ENCODE results near the gene NOTO.

Gene NOTO

GRCh38 chr2:73214120-73215035 lies 12.0 kb downstream of the NOTO start, which contains the start of gene SMYD5:
TSS of gene SMYD5 (plus strand) at chr2:73214245. CDS start at chr2:73214267, 22 bp downstream.
- H3K4me3 Mint-ChIP-seq = peak within 1 kb of the TSS; percentile 95
- H3K27ac Mint-ChIP-seq = peak within 1 kb of the TSS; percentile 97
- H3K4me1 Mint-ChIP-seq (ENCODE audit: low read depth) = peaks cover 38% of the 10 kb centered on the region
- H3K36me3 Mint-ChIP-seq (ENCODE audit: low read depth) = peaks cover 21% of the 10 kb centered on the region
- no peaks in the 10 kb centered on the region for H3K9me3 Mint-ChIP-seq
- no peaks in the 10 kb centered on the region for H3K27me3 Mint-ChIP-seq
- DNase-seq = peak; percentile 96

DNA sequence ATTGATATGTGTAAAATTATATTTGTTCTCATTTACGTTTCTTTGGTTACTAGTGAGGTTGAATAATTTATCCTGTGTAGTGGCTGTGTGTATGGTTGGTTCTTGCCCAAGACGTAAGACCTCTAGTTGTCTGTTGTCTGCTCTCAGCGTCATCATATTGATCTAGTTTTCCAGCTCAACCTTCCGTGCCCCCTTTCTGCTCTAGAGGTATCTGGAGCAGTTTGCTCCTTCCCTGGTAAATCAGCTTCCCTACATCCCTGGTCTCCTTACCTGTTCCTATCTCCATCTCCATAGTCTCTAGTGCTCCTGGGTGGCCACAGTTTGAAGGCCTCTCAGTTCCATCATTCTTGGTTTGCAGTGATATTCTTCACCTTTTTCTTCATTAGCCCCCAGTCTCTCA lies 12.9 kb downstream of the NOTO start:
- peaks cover 38% of the 10 kb centered on the region for H3K4me1 Mint-ChIP-seq (ENCODE audit: low read depth)
- H3K36me3 Mint-ChIP-seq (ENCODE audit: low read depth) = peaks cover 30% of the 10 kb centered on the region
- peak overlapping the region; percentile 97 for H3K27ac Mint-ChIP-seq
- no peaks in the 10 kb centered on the region for H3K27me3 Mint-ChIP-seq
- no peaks in the 10 kb centered on the region for H3K9me3 Mint-ChIP-seq
- H3K4me3 Mint-ChIP-seq = peak overlapping the region; percentile 95
- no peak for DNase-seq

GRCh38 chr2:73217160-73217559 lies 14.8 kb downstream of the NOTO start:
- Mint-ChIP-seq H3K4me1 (ENCODE audit: low read depth) (peaks cover 37% of the 10 kb centered on the region), H3K27me3 (no peaks in the 10 kb centered on the region), H3K27ac (peak overlapping the region; percentile 60), H3K36me3 (ENCODE audit: low read depth) (peaks cover 49% of the 10 kb centered on the region), H3K4me3 (no peak overlapping the region), H3K9me3 (no peaks in the 10 kb centered on the region)
- no peak for DNase-seq

DNA sequence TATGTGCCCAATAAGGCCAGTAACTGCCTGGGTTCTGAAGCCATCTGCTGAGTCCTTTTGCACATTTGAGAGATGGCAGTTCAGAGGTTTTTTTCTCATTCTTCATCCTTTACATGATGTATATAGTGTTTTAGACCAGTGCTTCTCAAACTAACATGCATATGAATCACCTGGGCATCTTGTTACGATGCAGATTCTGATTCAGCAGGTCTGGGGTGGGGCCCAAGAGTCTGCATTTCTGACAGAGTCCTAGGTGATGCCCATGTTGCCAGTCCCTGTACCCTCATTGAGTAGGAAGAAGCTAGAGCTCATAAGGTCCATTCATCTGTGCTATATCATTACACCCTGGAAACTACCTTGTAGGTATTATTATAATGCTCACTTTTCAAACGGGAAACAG lies 15.5 kb downstream of the NOTO start:
- Mint-ChIP-seq H3K4me1 (ENCODE audit: low read depth) (peaks cover 33% of the 10 kb centered on the region), H3K36me3 (ENCODE audit: low read depth) (peaks cover 56% of the 10 kb centered on the region), H3K27me3 (no peaks in the 10 kb centered on the region), H3K9me3 (no peaks in the 10 kb centered on the region), H3K4me3 (no peak overlapping the region), H3K27ac (peak overlapping the region; percentile 60)
- no peak for DNase-seq

DNA sequence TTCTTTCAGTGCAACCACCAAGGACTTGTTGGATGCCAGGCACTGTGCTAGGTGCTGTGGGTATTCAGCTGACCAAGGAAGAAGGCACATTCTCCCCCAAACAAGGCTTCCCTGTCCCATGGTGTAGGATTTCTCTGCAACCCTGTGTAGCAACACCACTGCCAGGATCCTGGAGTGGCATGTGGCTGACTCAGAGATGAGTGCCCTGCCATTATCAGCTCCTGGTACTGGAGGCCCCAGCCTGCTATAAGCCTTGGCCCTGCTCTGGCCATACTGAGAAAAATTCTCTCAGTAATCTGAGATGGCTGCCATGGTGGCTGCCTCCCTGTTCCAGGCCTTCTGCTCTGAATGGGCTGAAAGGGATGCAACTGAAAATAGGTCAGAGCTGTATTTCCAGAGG lies 15.9 kb downstream of the NOTO start:
- Mint-ChIP-seq H3K27me3 (no peaks in the 10 kb centered on the region), H3K27ac (peak overlapping the region; percentile 38)

GRCh38 chr2:73223821-73224220 lies 21.4 kb downstream of the NOTO start:
- Mint-ChIP-seq H3K27me3 (no peaks in the 10 kb centered on the region), H3K36me3 (ENCODE audit: low read depth) (peaks cover 94% of the 10 kb centered on the region), H3K4me1 (ENCODE audit: low read depth) (no peaks in the 10 kb centered on the region), H3K9me3 (no peaks in the 10 kb centered on the region), H3K4me3 (no peak overlapping the region), H3K27ac (peak overlapping the region; percentile 8)
- no peak for DNase-seq

More for the DNA sequence above, 15.9 kb downstream of the NOTO start:
- H3K4me3 Mint-ChIP-seq = no peak overlapping the region
- H3K4me1 Mint-ChIP-seq (ENCODE audit: low read depth) = peaks cover 29% of the 10 kb centered on the region
- H3K9me3 Mint-ChIP-seq = no peaks in the 10 kb centered on the region
- DNase-seq = no peak
- peaks cover 60% of the 10 kb centered on the region for H3K36me3 Mint-ChIP-seq (ENCODE audit: low read depth)

DNA sequence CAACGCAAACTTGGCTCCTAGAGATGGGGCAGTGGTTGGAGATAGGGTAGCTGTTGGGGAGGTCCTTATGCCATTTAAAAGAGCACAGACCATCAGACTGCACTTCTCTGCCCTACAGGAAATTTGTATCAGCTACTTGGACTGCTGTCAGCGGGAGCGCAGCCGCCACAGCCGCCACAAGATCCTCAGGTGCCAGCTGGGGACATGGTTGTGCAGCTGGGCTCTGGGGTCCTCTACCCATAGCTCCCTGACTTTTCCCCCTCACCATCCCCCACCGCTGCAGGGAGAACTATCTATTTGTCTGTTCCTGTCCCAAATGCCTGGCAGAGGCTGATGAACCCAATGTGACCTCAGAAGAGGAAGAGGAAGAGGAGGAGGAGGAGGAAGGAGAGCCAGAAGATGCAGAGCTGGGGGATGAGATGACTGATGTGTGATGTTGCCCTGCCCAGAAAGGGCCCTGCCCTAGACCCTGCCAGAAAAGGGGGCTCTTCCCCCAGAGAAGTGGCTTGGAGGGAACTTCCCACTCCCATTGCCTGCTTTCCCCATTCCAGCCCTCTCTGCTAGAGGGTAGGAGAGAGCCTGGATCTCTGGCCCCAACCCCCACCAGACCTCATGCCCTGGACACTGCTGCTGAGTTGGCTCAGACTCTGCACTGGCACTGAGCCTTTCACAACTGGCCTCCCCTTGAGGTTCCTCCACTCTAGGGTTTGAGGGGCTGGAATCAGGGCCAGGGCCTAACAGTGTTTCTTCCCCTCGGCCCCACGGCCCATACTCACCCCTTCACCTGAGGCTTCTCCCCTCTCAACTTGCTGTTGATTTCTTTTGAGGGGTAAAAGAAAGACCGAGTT lies 23.4 kb downstream of the NOTO start:
- Mint-ChIP-seq H3K36me3 (ENCODE audit: low read depth) (peaks cover 87% of the 10 kb centered on the region), H3K27me3 (no peaks in the 10 kb centered on the region), H3K4me3 (no peak overlapping the region), H3K9me3 (no peaks in the 10 kb centered on the region), H3K27ac (peak overlapping the region; percentile 44), H3K4me1 (ENCODE audit: low read depth) (no peaks in the 10 kb centered on the region)
- no peak for DNase-seq

DNA sequence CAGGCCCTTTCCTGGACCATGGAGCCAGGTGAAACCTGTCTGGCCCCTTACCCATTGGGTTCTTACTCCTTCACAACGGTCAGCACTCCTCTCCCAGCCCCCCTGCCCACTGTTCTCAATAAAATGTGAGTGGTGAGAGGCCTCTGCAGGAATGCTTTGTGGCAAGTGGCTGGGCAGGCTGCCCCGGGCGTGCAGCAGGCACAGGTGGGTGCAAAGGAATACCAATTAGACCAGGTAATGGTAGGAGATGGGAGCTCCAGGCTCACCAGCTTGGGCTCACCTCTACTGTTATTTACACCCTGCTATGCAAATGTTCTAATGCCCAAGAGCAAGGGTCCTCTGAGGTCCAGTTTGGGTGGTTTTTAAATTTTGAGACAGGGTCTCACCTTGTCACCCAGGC lies 24.7 kb downstream of the NOTO start:
- no peaks in the 10 kb centered on the region for H3K27me3 Mint-ChIP-seq
- H3K27ac Mint-ChIP-seq = no peak overlapping the region
- peaks cover 73% of the 10 kb centered on the region for H3K36me3 Mint-ChIP-seq (ENCODE audit: low read depth)
- no peak overlapping the region for H3K4me3 Mint-ChIP-seq
- DNase-seq = no peak
- no peaks in the 10 kb centered on the region for H3K9me3 Mint-ChIP-seq
- H3K4me1 Mint-ChIP-seq (ENCODE audit: low read depth) = no peaks in the 10 kb centered on the region

DNA sequence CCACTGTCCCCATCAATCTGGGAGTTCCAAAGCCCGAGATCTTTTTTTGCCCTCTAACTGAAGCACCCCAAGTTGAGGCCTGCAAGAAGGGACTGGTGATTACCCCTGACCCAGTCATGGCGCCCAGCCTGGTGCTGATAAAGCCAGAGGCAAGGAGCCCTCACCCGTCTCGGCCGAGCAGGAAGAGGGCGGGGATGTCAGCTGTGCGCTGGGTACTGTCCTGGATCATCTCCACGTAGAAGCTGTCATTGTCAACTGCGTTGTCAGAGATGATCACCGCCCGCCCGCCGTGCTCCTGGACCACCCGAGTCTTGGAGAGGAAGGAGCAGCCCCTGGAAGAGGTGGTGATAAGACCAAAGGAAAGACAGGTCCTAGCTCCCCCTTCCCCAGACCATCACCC lies 26.3 kb downstream of the NOTO start:
- no peak overlapping the region for H3K4me3 Mint-ChIP-seq
- H3K27me3 Mint-ChIP-seq = no peaks in the 10 kb centered on the region
- DNase-seq = no peak
- no peaks in the 10 kb centered on the region for H3K9me3 Mint-ChIP-seq
- H3K4me1 Mint-ChIP-seq (ENCODE audit: low read depth) = peaks cover 6% of the 10 kb centered on the region
- H3K36me3 Mint-ChIP-seq (ENCODE audit: low read depth) = peaks cover 58% of the 10 kb centered on the region
- no peak overlapping the region for H3K27ac Mint-ChIP-seq

GRCh38 chr2:73232403-73233153 lies 30.2 kb downstream of the NOTO start:
- Mint-ChIP-seq H3K36me3 (ENCODE audit: low read depth) (peaks cover 59% of the 10 kb centered on the region), H3K4me3 (peak overlapping the region; percentile 86), H3K27ac (peak overlapping the region; percentile 98), H3K4me1 (ENCODE audit: low read depth) (peaks cover 23% of the 10 kb centered on the region), H3K9me3 (no peaks in the 10 kb centered on the region), H3K27me3 (no peaks in the 10 kb centered on the region)
- DNase-seq = peak; percentile 66

DNA sequence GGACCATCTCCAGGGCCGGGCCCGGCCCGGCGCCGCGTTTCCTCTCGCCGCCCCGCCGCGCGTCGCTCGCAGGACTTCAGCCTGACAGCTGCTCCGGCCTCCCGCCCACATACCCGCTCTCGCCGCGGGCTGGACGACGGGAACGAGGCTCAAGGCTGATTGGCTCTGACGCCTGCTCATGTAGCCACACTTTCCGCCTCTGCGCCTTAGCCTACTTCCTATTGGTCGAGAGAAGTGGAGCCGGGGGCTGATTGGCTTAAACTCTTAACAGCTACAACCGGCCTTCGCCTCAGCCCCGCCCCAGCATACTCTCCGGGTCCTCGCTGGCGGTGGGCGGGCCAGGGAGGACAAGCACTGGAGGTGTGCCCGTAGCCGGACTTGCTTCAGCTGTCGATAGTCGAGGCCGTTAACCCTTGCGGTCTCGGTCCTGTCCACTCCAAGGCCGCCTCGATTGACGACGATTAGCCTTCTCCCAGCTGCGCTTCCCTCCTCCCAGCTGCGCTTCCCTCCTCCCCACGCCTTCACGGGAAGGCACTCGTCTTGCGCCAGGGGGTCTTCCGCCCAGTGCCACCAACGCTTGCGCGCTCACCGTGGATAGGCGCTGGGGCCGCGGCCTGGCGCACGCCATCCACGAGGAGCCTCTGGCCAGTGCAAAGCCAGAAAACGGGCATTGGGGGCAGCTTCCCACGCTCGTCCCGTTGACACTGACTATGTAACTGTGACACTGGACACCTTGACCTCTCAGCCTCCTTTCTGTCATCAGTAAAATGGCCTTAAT lies 31.0 kb downstream of the NOTO start, which contains the start of gene PRADC1:
Gene PRADC1, minus strand, starts transcription at position 86 of the 778 bp plus-strand sequence. Its CDS starts 79 bp downstream, at position 7.
- Mint-ChIP-seq H3K9me3 (no peaks in the 10 kb centered on the region), H3K27ac (peak within 1 kb of the TSS; percentile 98), H3K4me1 (ENCODE audit: low read depth) (peaks cover 28% of the 10 kb centered on the region), H3K36me3 (ENCODE audit: low read depth) (peaks cover 57% of the 10 kb centered on the region), H3K4me3 (peak within 1 kb of the TSS; percentile 86), H3K27me3 (no peaks in the 10 kb centered on the region)
- peak; percentile 89 for DNase-seq

DNA sequence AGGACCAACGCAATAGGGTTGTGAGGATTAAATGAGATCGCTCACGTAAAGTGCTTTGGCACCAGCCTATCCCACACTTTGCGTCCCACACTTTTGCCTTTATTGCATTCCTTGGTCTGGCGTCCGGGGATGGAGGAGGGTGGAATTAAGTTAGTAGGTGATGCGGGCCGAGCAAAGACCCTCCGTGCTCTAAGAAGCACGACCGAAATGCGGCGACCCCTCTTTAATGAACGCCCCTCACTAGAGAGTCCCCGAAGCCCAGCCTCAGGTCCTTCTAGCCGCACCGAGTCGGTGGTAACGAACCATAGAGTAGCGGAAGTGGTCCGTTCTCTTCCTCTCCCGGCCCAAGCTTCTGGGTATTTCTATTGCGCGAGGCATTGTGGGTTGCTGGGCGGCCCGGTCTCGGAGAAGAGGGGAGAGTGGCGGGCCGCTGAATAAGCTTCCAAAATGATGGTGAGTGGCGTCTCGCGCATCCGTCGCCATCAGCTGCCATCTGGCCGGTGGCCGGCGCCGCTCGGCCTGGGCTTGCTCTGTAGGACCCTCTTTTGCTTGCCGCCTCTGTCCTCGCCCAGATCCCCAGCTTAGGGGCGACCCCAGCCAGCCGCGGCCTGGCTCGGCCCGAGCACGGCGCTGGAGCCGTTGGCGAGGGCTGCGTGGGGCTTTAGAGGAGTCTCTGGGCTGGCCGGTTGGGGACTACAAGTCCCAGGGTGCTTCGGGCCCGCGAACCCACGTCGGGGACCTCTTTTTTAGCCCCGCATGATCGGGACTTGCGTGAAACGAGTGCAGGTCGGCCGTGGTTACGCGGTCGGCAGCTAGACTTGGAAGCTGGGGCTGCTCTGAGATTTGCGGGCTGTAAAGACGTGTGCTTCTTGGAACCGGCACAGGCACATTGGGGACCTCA lies 31.8 kb downstream of the NOTO start, which contains the start of gene CCT7:
Gene CCT7, plus strand, starts transcription at position 377 of the 901 bp plus-strand sequence. Its CDS starts 71 bp downstream, at position 448.
- Mint-ChIP-seq H3K4me3 (peak within 1 kb of the TSS; percentile 86), H3K4me1 (ENCODE audit: low read depth) (peaks cover 36% of the 10 kb centered on the region), H3K27ac (peak within 1 kb of the TSS; percentile 98), H3K9me3 (no peaks in the 10 kb centered on the region), H3K27me3 (no peaks in the 10 kb centered on the region), H3K36me3 (ENCODE audit: low read depth) (peaks cover 57% of the 10 kb centered on the region)
- DNase-seq = peak; percentile 89

Measured in activated T-cell treated with anti-CD3 and anti-CD28 coated beads, Interleukin-2, amount 50 U/mL, for 24 hours (primary cell).